A375 (cell line): Measurements from ENCODE around the gene KLF16. TPM values are rescaled to one million over a fixed set of nuclear protein-coding genes. Genes with fewer than 3 reads are reported as not detected.

Source experiments
- total RNA-seq: library from RNA; depleted of rRNA; stranded (reverse); fragments of >200 nt; shearing (Covaris generic); gene quantifications from 2 replicates; pipeline ENCODE4 v1.2.3, GENCODE V29; 2014; rRNA removed

Gene KLF16
- total RNA-seq, result 8.6 and 9.3 TPM in 2 replicates

GRCh38 chr19:1863328-1863637 is at the start of gene KLF16:
TSS of gene KLF16 (minus strand) at chr19:1863579. CDS start at chr19:1863497, 82 bp downstream.

DNA sequence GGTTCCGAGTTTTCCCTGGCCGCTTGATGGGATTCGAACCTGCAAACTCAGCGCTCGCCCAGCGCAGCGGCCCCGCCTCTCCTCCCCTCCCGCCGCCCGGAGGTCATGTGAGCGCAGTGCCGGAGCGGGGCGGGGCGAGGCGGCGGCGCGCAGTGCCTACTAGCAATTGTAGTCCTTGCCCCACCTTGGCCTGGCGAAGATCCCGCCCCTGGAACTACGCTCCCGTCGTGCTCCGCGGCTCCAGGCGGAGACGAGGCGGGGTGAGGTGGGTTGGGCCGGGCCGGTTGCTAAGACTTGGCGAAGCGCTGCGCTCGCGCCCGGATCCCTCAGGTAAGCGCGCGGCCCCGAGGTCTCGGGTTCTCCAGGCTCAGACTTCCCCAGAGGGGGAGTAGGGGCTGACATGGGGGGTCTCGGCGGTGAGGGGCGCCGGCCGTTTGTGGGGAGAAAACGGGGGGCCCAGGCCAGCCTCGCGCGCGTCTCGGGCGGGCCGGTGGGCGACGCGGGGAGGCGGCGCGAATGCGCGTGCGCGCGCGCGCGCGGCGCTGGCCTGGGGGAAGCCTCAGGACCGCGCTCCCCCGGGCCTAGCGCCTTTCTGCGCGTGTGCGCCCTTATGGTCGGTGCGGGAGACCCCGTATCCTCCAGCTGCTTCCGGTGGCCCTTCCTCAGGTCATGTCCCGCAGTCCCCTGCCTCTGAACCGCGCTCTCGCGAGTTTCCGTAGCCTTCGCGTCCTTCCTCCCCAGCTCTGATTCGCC is 41.9 kb upstream of the KLF16 start, which contains the start of the genes ADAT3 and SCAMP4:
TSS of gene ADAT3 (plus strand) at position 290 of the 753 bp plus-strand sequence. CDS start 6,649 bp downstream, outside the sequence.
TSS of gene SCAMP4 (plus strand) at position 290 of the 753 bp plus-strand sequence. CDS start 9,621 bp downstream, outside the sequence.

DNA sequence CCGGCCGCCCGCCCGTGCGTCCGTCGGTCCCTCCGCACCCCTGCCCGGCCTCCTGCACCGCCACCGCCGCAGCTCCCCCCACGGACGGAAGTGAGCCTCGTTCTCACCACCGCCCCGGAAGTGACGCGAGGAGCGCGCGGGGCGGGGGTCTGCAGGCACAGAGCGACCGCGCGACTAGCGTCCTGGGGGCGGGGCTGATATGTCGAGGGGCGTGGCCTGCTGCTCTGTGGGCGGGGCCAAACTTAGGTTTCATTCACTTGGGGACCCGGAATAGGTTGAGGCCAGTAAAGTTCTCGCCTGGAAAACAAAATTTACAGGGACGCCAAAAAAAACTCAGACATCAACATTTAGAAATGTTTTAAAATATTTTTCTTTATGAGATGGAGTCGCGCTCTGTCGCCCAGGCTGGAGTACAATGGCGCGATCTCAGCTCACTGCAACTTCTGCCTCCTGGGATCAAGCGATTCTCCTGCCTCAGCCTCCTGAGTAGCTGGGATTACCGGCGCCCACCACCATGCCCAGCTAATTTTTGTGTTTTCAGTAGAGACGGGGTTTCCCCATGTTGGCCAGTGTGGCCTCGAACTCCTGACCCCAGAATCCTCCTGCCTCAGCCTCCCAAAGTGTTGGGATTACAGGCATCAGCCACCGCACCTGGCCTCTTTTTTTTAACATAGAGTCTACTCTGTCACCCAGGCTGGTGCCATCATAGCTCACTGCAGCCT is 22.2 kb upstream of the KLF16 start, which contains the start of gene ABHD17A:
TSS of gene ABHD17A (minus strand) at position 99 of the 722 bp plus-strand sequence. CDS start 3,930 bp downstream, outside the sequence.

DNA sequence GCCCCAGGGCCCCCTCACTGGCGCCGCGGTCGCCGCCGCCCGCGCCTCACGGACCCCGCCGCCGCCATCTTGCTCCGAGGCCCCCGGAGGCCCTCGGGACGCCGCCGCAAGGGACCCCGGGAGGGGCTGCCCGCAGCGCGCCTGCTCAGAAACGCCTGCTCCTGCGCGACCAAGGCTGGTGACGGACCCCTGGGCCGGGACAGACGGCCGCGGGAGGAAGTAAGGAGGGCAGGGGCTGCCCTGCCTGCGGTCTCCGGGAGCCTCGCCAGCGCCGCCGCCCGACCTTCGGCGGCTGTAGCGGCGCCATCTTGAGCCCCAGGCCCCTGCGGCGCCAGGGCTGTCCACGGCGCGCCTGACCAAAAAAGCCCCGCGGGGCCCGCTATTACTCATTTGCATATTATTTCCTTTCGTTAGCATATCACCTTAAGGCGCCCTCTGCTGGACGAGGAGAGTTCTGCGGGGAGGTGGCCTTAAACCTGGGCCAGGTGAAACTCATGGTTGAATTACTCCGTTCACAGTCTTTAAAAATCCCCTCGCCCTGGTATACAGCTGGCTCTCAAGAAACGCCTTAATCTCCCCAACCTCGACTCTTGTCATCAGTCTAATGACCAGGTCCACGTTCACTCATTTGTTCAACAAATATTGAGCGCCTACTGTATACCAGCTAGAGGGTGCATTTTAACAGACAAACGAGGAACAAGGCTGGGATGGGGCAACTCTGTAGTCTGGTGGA is 14.8 kb downstream of the KLF16 start, which contains the start of gene REXO1:
TSS of gene REXO1 (minus strand) at position 85 of the 733 bp plus-strand sequence. CDS start 125 bp downstream, outside the sequence.

GRCh38 chr19:1811942-1812425 is 51.4 kb downstream of the KLF16 start, which contains the start of gene ATP8B3:
TSS of gene ATP8B3 (minus strand) at chr19:1812276. CDS start at chr19:1811736, 540 bp downstream.

Other genes starting within 250 kb of the KLF16 start
- gene TCF3, start 211.0 kb downstream of the KLF16 start, total RNA-seq, result 52.3 and 56.0 TPM in 2 replicates
- gene ONECUT3, start 110.1 kb downstream of the KLF16 start, total RNA-seq, result not detected in 2 replicates
- 1.5 and 1.7 TPM in 2 replicates for gene ATP8B3, start 51.3 kb downstream of the KLF16 start, total RNA-seq
- gene REXO1, start 15.1 kb downstream of the KLF16 start, total RNA-seq, result 17.4 and 20.0 TPM in 2 replicates
- gene ABHD17A, start 21.9 kb upstream of the KLF16 start, total RNA-seq, result 72.0 and 73.1 TPM in 2 replicates
- 2.6 and 3.1 TPM in 2 replicates for gene ADAT3, start 41.8 kb upstream of the KLF16 start, total RNA-seq
- 29.7 and 37.5 TPM in 2 replicates for gene SCAMP4, start 41.8 kb upstream of the KLF16 start, total RNA-seq
- 60.4 and 62.6 TPM in 2 replicates for gene CSNK1G2, start 77.6 kb upstream of the KLF16 start, total RNA-seq
- 39.4 and 44.9 TPM in 2 replicates for gene BTBD2, start 152.1 kb upstream of the KLF16 start, total RNA-seq
- gene MKNK2, start 187.7 kb upstream of the KLF16 start, total RNA-seq, result 70.0 and 70.3 TPM in 2 replicates
- 8.4 and 10.2 TPM in 2 replicates for gene MOB3A, start 232.7 kb upstream of the KLF16 start, total RNA-seq
- 3.6 and 6.2 TPM in 2 replicates for gene IZUMO4, start 233.3 kb upstream of the KLF16 start, total RNA-seq